Spinal cord (tissue), 10 donors: ENCODE data around the gene PPP1R2B. TPM values are rescaled to one million over a fixed set of nuclear protein-coding genes. Genes with fewer than 3 reads are reported as not detected.
"Not testable (repeated sequence)": the region's sequence is repeated elsewhere in the genome, so short reads cannot be mapped to it uniquely, and the experiment has no call there.

Experiments
- DNase-seq, 6 donors: peaks; one replicate each; pipeline versions ENCODE4 v3.0.0 to v3.0.0-alpha.2; 2013 to 2015; ENCODE audit warnings: low spot score in 6 of 6, low read depth in 4 of 6
- H3K27ac ChIP-seq: one replicate; pipeline ENCODE4 v1.5.1; 2013; ENCODE audit warnings: low read depth, low read length, control low read depth
- H3K27me3 ChIP-seq: one replicate; pipeline ENCODE4 v1.6.1; 2013; ENCODE audit warnings: low read length; ENCODE audit not compliant: control insufficient read depth, insufficient read depth
- H3K36me3 ChIP-seq: one replicate; pipeline ENCODE4 v1.6.1; 2013; ENCODE audit warnings: low read length; ENCODE audit not compliant: control insufficient read depth, insufficient read depth
- H3K4me1 ChIP-seq: one replicate; pipeline ENCODE4 v1.6.1; 2013; ENCODE audit warnings: low read length; ENCODE audit not compliant: control insufficient read depth, insufficient read depth
- H3K4me3 ChIP-seq: one replicate; pipeline ENCODE4 v1.5.1; 2013; ENCODE audit warnings: low read depth, low read length, control low read depth
- H3K9me3 ChIP-seq: one replicate; pipeline ENCODE4 v1.6.1; 2013; ENCODE audit warnings: low read length; ENCODE audit not compliant: control insufficient read depth, insufficient read depth
- WGBS: methylation state at CpG from one replicate; pipeline ENCODE4 v1.1.5; 2013; ENCODE audit warnings: missing lambda C conversion rate; ENCODE audit not compliant: insufficient coverage; 5-methylcytosine and 5-hydroxymethylcytosine counted together
- polyA plus RNA-seq, 2 donors: library from polyadenylated mRNA; unstranded; fragments of 120-200 nt; gene quantifications; one replicate each; pipeline ENCODE4 v1.2.1, GENCODE V29; 2013; ENCODE audit not compliant: insufficient read length in 2 of 2
- total RNA-seq, 2 donors: library from RNA; depleted of rRNA in 1 of 2; stranded (reverse); fragments of 120-200 nt in 1 of 2; fragments of >200 nt in 1 of 2; gene quantifications; one replicate each; pipeline versions ENCODE4 v1.2.3 to v1.2.4, GENCODE V29; 2013 to 2014
- donor health status: healthy.

Gene PPP1R2B
- total and polyA plus RNA-seq, 4 donors, result 0.11 to 0.20 TPM; not detected in 2

DNA sequence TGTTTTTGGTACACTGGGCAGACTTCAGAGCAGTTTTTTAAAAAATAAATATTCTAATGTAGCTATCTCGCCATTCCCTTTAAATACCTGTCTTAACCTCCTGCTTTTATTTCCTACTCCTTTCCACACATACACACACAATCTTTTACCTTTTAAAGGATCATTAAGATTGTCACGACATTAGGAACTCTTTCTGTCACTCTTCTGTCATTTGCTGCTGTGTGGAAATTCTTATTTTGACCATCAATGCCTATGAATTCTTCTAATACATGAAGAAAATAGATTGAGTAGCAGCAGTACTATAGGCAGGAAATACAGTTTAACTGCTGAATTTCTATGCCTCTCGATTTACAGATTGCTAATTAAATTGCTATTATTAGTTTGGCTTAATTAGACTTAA, 1.8 kb downstream of the PPP1R2B start:
- H3K4me1 ChIP-seq, result no peaks in the 10 kb centered on the region
- H3K4me3 ChIP-seq, result no peak overlapping the region
- no peaks in the 10 kb centered on the region for H3K36me3 ChIP-seq
- H3K27ac ChIP-seq, result no peak overlapping the region
- no peak for DNase-seq
- no CpG with 5 or more reads among the region's 3 CpGs for WGBS
- H3K27me3 ChIP-seq, result no peaks in the 10 kb centered on the region
- H3K9me3 ChIP-seq, result peaks cover 7% of the 10 kb centered on the region

DNA sequence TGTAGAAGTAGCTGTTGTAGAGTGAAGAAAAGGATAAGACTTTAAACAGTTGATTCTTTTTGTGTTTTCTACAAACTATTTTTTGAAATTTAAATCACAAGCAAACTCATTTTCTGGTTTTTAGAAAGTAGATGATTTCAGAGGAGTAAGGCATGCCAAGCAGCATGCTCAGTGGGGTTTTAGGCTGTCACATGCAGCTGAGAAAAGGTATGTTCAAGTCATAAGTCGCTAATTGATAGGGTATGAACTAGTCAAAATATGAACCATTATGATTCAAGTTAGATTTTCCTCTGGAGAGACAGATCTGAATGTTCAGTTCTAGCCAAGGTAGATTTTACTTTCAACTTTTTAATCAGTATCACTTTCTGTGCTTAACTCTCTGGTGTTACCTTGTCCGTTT, 3.0 kb downstream of the PPP1R2B start:
- DNase-seq, H3K4me3 ChIP-seq, H3K4me1 ChIP-seq, H3K36me3 ChIP-seq, H3K9me3 ChIP-seq, H3K27me3 ChIP-seq, H3K27ac ChIP-seq: not testable (repeated sequence)
- WGBS, result no CpG with 5 or more reads among the region's 2 CpGs

DNA sequence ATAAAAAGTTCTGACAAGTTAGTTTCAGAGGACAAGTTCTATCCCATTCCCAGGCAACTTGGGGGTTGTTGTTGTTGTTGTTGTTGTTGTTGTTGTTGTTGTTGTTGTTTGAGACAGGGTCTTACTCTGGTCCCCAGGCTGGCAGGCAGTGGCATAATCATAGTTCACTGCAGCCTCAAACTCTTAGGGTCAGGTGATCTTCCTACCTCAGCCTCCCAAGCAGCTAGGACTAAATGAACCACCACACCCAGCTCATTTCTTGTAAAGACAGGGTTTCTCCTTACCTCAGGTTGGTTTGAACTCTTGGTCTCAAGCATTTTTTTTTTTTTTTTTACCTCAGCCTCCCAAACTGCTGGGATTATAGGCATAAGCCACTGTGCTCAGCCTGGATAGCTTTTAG, 15.3 kb downstream of the PPP1R2B start:
- no peaks in the 10 kb centered on the region for H3K27me3 ChIP-seq
- H3K36me3 ChIP-seq, result no peaks in the 10 kb centered on the region
- H3K4me1 ChIP-seq, result no peaks in the 10 kb centered on the region
- H3K4me3 ChIP-seq, result no peak overlapping the region
- no peak overlapping the region for H3K27ac ChIP-seq
- no peak for DNase-seq
- H3K9me3 ChIP-seq, result no peaks in the 10 kb centered on the region

DNA sequence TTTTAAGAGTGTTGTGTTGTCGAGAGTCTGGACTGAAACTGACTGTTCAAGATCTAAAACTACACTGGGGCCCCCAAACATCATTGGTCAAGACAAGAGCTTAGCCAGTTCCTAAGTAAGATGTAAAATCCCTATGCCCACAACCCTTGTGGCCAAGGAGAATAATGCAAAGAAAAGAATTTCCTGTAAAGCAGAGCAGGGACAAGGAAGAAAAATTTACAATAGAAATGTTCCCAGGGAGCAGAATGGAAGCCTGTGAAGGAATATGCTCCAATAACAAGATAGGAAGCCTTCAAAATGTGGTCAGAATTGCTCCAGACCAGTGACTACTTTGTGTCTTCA, 20.4 kb downstream of the PPP1R2B start:
- Histone ChIP-seq H3K36me3 (no peaks in the 10 kb centered on the region), H3K9me3 (no peaks in the 10 kb centered on the region), H3K27me3 (no peaks in the 10 kb centered on the region), H3K27ac (no peak overlapping the region), H3K4me1 (no peaks in the 10 kb centered on the region), H3K4me3 (no peak overlapping the region)
- no CpG with 5 or more reads among the region's 1 CpG for WGBS
- no peak for DNase-seq

DNA sequence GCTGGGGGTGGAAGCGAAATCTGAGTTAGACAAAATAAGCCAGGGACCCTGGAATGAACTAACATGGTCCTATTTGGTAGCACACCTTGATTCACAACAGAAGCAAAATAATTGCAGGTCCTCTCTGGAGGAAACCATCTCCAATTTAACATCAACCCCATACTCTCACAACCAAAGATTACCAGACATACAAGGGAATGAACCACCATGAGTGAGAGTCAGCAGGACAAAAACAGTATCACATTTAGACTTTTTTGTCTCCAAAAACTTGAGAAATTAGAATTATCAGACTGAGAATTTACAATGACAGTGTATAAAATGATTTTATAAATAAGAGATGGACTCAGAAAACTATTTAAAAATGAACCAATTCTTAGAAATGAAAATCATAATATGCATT, 21.1 kb downstream of the PPP1R2B start:
- H3K27me3 ChIP-seq, result no peaks in the 10 kb centered on the region
- H3K9me3 ChIP-seq, result no peaks in the 10 kb centered on the region
- H3K4me3 ChIP-seq, result no peak overlapping the region
- no peak for DNase-seq
- no peak overlapping the region for H3K27ac ChIP-seq
- WGBS, result 71% methylated on average over 1 of the region's 1 CpG
- H3K4me1 ChIP-seq, result no peaks in the 10 kb centered on the region
- no peaks in the 10 kb centered on the region for H3K36me3 ChIP-seq

DNA sequence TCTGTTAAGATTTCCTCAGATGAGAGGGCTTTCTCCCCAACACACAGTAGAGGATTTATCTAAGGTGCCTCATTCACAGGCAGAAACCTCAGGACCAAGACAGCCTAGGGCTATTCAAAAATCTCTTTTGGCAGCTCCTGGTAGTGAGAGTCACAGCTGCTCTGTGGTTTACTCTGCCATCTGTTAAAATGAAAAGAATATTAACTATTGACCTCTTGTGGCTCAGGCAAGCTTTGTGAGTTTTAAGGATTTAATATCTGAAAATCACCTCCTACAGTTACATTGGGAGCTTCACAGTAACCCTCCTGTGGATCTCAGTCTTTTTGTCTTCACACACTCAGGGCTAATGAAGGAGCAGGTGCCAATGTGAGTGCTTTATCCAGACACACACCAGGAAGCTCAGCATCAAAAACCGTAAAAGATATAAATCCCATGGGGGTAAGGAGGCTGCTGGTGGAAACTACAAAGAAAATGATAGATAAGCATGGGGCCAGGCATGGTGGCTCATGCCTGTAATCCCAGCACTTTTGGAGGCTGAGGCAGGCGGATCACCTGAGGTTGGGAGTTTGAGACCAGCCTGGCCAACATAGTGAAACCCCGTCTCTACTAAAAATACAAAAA, 29.7 kb downstream of the PPP1R2B start:
- DNase-seq, result peak in 2 of 6 donors; percentile 25 to 41
- Histone ChIP-seq H3K36me3 (no peaks in the 10 kb centered on the region), H3K27me3 (no peaks in the 10 kb centered on the region), H3K9me3 (no peaks in the 10 kb centered on the region), H3K27ac (no peak overlapping the region), H3K4me1 (no peaks in the 10 kb centered on the region), H3K4me3 (no peak overlapping the region)
- 100% methylated on average over 1 of the region's 3 CpGs for WGBS

DNA sequence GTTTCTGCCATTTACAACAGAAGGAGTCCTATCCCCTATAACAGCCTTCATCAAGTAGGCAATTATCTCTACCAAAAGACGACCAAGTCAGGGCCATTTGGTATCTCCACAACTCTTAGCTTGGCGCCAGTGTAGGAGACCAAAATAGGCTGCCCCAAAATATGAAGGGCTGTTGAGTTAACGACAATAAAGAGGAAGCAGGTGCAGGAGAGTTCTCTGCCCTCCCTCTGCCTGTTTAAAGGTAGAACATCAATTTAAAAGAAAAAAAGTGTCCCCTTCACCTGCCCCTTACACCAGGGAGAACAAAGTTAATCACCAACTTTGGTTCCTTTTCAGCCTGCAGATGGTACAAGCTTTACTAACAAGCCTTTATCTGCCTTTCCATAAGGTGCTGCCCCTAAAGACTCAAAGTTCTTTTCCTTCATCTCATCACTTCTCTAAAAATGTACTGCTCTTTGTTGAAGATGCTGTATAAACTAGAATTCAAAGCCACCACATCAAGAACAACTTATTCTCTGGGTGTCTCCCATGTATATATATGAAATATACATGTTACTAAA, 33.3 kb downstream of the PPP1R2B start:
- H3K4me3 ChIP-seq, result no peak overlapping the region
- no CpG with 5 or more reads among the region's 3 CpGs for WGBS
- H3K27ac ChIP-seq, result no peak overlapping the region

DNA sequence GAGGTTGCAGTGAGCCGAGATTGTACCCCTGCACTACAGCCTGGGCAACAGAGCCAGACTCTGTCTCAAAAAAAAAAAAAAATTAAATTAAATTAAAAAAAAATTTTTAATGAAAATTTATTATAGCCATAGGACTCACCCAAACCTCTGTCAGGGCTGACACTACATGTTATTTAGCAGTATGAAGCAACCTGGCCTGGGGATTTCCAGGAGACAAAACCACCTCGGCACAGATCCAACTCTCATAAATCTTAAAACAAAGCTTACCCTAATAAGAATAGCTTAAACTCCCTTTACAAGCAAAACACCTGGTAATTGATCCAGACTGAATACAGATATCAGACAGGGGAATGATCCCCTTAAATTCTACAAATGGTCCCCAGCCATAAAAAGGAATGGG, 38.4 kb downstream of the PPP1R2B start:
- H3K9me3 ChIP-seq, result no peaks in the 10 kb centered on the region
- WGBS, result no CpG with 5 or more reads among the region's 2 CpGs
- H3K27me3 ChIP-seq, result no peaks in the 10 kb centered on the region
- H3K4me1 ChIP-seq, result peaks cover 4% of the 10 kb centered on the region
- H3K36me3 ChIP-seq, result no peaks in the 10 kb centered on the region
- H3K4me3 ChIP-seq, result no peak overlapping the region
- DNase-seq, result no peak
- no peak overlapping the region for H3K27ac ChIP-seq

More for the DNA sequence above, 33.3 kb downstream of the PPP1R2B start:
- Histone ChIP-seq H3K36me3 (no peaks in the 10 kb centered on the region), H3K27me3 (no peaks in the 10 kb centered on the region), H3K9me3 (no peaks in the 10 kb centered on the region), H3K4me1 (no peaks in the 10 kb centered on the region)
- no peak for DNase-seq

DNA sequence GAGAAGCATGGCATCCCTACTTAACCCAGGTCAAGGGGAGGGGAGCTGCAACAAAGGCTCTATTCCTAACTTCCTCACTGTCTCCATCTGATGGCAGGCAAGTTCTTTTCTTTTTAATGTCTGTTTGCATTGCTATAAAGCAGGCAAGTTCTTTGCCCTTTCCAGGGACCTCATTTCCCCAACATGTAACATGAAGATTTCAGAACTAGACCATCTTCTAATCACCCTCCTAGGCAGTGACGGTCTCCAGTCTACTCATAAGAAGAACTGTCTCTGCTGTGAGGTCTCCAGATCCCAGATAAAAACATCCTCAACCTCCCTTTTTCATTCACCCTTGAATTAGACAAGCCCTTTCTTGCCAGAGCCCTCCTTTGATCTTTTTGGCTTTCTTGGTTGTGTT, 42.1 kb downstream of the PPP1R2B start:
- Histone ChIP-seq H3K27ac (no peak overlapping the region), H3K4me3 (no peak overlapping the region), H3K4me1 (peaks cover 4% of the 10 kb centered on the region), H3K36me3 (no peaks in the 10 kb centered on the region), H3K9me3 (no peaks in the 10 kb centered on the region), H3K27me3 (no peaks in the 10 kb centered on the region)
- no peak for DNase-seq
- WGBS, result 46% methylated on average over 1 of the region's 1 CpG

DNA sequence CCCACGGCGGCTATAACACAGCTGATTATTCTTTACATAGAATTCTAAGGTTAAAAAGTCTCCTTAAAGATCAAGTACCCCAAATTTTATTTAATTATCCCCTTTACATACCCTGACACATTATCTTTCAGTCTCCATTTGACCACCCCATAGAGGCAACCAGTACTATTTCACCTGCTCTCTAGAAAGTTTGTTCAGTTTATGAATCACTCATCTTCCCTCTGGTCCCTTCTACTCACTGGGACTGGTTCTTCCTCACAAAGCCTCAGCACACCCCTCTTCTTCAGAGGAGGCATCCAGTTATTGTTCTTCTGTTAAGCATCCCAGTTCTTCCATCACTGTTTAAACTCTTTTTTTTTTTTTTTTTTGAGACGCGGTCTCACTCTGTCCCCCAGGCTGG, 42.8 kb downstream of the PPP1R2B start:
- Histone ChIP-seq H3K4me1 (peaks cover 4% of the 10 kb centered on the region), H3K4me3 (no peak overlapping the region), H3K27me3 (no peaks in the 10 kb centered on the region), H3K36me3 (no peaks in the 10 kb centered on the region), H3K27ac (no peak overlapping the region), H3K9me3 (no peaks in the 10 kb centered on the region)
- WGBS, result 100% methylated on average over 1 of the region's 4 CpGs
- DNase-seq, result no peak
